Epidermal melanocyte (primary cell): Measurements from ENCODE around the gene LRRC8B.

Experiments used
- DNase-seq: peaks from one replicate; pipeline ENCODE4 v3.0.0; 2011; ENCODE audit warnings: low spot score; ENCODE audit not compliant: insufficient read length

The LRRC8B gene

GRCh38 chr1:89546934-89547562 lies 22.4 kb downstream of the LRRC8B start:
- no peak for DNase-seq

- no peak for DNase-seq
Observed at GRCh38 chr1:89547563-89548116, 23.0 kb downstream of the LRRC8B start.

GRCh38 chr1:89548122-89548857 lies 23.7 kb downstream of the LRRC8B start:
- DNase-seq = no peak

- no peak for DNase-seq
Observed at GRCh38 chr1:89550995-89551394, 26.4 kb downstream of the LRRC8B start.

GRCh38 chr1:89552471-89553081 lies 27.9 kb downstream of the LRRC8B start:
- DNase-seq = no peak

GRCh38 chr1:89553157-89553556 lies 28.5 kb downstream of the LRRC8B start:
- DNase-seq = no peak

- DNase-seq = no peak
Observed at GRCh38 chr1:89555550-89555949, 30.9 kb downstream of the LRRC8B start.

GRCh38 chr1:89556726-89557444 lies 32.3 kb downstream of the LRRC8B start:
- no peak for DNase-seq

- no peak for DNase-seq
Observed at GRCh38 chr1:89557445-89557825, 32.8 kb downstream of the LRRC8B start.

GRCh38 chr1:89557956-89558355 lies 33.3 kb downstream of the LRRC8B start:
- DNase-seq = no peak

GRCh38 chr1:89563957-89564604 lies 39.5 kb downstream of the LRRC8B start:
- DNase-seq = no peak

- no peak for DNase-seq
Observed at GRCh38 chr1:89565521-89565920, 40.9 kb downstream of the LRRC8B start.

GRCh38 chr1:89566761-89567174 lies 42.1 kb downstream of the LRRC8B start:
- DNase-seq = no peak

GRCh38 chr1:89567797-89568196 lies 43.2 kb downstream of the LRRC8B start:
- DNase-seq = no peak

GRCh38 chr1:89573410-89573809 lies 48.8 kb downstream of the LRRC8B start:
- DNase-seq = no peak

GRCh38 chr1:89574621-89575020 lies 50.0 kb downstream of the LRRC8B start:
- no peak for DNase-seq

- no peak for DNase-seq
Observed at GRCh38 chr1:89575207-89575606, 50.6 kb downstream of the LRRC8B start.

GRCh38 chr1:89576013-89576412 lies 51.4 kb downstream of the LRRC8B start:
- no peak for DNase-seq

- DNase-seq = no peak
Observed at GRCh38 chr1:89578151-89578550, 53.5 kb downstream of the LRRC8B start.

- no peak for DNase-seq
Observed at GRCh38 chr1:89578946-89579684, 54.5 kb downstream of the LRRC8B start.

GRCh38 chr1:89580036-89580435 lies 55.4 kb downstream of the LRRC8B start:
- no peak for DNase-seq
